Measurements from ENCODE around the gene FBXL7.

FBXL7 gene

DNA sequence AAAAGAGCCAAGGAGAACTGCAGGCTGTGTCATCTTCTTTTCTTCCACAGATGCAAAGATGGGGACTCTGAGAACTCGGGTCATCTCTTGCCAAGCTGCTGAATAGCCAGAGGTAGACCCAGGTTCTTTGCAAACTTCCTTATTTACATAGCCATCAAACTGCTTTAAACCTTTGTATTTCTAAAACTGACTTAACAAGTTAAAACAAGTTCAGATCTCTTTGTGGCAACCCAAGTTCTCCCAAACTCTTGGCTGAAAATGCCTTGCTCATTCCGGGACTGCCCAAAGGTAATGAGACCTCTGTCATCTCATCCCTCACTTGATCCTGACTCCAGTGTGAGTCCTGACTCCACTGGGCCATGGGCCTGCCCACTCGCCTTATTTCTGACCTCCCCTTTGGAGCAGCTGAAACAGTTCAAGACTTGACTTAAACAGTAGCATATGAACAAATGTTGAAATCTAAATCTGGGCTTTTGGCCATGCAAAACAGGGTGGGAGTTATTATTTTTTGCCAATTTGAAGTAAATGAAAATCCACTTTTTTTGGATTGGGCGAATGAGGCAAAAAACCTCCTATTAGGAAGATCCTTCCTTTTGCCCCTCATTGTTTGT, 50.6 kb downstream of the FBXL7 start:
- TF ChIP-seq CEBPB (IDR thresholded peaks at IDR 0.05) (no peak), CREB1 (IDR thresholded peaks at IDR 0.05; ENCODE audit: low read depth) (no peak), EGR1 (IDR thresholded peaks at IDR 0.05) (no peak), NFIC (IDR thresholded peaks at IDR 0.05) (no peak), ZBTB7A (IDR thresholded peaks at IDR 0.05; ENCODE audit: low read depth) (no peak), FOXM1 (IDR thresholded peaks at IDR 0.05; ENCODE audit: borderline replicate concordance, low read depth) (no peak), TCF12 (IDR thresholded peaks at IDR 0.05; ENCODE audit: low read depth) (no peak)
- TF ChIP-seq, protein P1, sequence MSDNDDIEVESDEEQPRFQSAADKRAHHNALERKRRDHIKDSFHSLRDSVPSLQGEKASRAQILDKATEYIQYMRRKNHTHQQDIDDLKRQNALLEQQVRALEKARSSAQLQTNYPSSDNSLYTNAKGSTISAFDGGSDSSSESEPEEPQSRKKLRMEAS (IDR thresholded peaks at IDR 0.05) = no peak
- TF ChIP-seq, protein P2, sequence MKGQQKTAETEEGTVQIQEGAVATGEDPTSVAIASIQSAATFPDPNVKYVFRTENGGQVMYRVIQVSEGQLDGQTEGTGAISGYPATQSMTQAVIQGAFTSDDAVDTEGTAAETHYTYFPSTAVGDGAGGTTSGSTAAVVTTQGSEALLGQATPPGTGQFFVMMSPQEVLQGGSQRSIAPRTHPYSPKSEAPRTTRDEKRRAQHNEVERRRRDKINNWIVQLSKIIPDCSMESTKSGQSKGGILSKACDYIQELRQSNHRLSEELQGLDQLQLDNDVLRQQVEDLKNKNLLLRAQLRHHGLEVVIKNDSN (IDR thresholded peaks at IDR 0.05) = no peak

DNA sequence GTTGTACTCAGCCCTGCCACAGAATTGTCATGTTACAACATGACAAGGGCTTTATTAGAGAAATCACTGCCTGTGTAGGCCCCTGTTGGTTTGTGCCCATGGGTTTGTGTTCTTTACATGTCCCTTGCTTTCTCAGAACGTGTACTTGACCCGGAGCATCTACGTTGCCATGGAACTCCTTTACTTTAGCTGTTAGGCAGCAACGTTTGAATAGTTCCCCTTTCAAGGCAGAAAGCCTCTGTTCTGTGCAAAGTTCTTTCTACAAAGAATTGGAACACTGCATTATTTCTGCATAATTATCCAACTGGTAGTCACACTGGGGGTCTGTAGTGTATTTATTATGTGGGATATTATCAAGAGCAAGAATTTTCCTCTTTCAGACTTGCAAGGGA, 51.1 kb downstream of the FBXL7 start:
- TF ChIP-seq EP300 (IDR thresholded peaks at IDR 0.05; ENCODE audit: borderline replicate concordance) (no peak), EGR1 (IDR thresholded peaks at IDR 0.05) (no peak), ZBTB7A (IDR thresholded peaks at IDR 0.05; ENCODE audit: low read depth) (no peak), YY1 (IDR thresholded peaks at IDR 0.05; ENCODE audit: low read depth) (no peak), CEBPB (IDR thresholded peaks at IDR 0.05) (no peak), TAF1 (IDR thresholded peaks at IDR 0.05; ENCODE audit: low read depth) (no peak), RAD21 (IDR thresholded peaks at IDR 0.05; ENCODE audit: low read depth) (no peak), NFIC (IDR thresholded peaks at IDR 0.05) (no peak)
- TF ChIP-seq, protein P3, sequence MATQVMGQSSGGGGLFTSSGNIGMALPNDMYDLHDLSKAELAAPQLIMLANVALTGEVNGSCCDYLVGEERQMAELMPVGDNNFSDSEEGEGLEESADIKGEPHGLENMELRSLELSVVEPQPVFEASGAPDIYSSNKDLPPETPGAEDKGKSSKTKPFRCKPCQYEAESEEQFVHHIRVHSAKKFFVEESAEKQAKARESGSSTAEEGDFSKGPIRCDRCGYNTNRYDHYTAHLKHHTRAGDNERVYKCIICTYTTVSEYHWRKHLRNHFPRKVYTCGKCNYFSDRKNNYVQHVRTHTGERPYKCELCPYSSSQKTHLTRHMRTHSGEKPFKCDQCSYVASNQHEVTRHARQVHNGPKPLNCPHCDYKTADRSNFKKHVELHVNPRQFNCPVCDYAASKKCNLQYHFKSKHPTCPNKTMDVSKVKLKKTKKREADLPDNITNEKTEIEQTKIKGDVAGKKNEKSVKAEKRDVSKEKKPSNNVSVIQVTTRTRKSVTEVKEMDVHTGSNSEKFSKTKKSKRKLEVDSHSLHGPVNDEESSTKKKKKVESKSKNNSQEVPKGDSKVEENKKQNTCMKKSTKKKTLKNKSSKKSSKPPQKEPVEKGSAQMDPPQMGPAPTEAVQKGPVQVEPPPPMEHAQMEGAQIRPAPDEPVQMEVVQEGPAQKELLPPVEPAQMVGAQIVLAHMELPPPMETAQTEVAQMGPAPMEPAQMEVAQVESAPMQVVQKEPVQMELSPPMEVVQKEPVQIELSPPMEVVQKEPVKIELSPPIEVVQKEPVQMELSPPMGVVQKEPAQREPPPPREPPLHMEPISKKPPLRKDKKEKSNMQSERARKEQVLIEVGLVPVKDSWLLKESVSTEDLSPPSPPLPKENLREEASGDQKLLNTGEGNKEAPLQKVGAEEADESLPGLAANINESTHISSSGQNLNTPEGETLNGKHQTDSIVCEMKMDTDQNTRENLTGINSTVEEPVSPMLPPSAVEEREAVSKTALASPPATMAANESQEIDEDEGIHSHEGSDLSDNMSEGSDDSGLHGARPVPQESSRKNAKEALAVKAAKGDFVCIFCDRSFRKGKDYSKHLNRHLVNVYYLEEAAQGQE (IDR thresholded peaks at IDR 0.05; ENCODE audit: low read depth) = no peak

DNA sequence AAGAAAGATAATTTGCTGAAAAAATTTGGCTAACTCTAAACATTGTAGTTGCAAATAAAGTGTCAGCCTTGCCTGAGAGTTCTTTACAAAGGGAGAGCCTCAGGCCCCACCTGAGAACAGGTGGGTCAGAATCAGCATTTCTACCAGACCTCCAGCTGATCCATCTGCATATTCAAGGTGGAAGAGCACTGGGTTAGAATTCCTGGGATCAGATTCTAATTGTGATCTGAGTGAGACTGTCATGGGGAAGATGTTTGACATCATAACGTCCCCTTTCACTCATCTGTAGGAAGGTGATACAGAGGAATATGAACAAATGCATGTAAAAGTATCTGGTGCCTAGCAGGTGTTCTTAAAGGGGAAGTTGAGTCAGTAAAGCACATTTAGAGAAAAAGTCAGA, 54.6 kb downstream of the FBXL7 start:
- TF ChIP-seq, protein P1 (IDR thresholded peaks at IDR 0.05) = no peak
- TF ChIP-seq ZBTB7A (IDR thresholded peaks at IDR 0.05; ENCODE audit: low read depth) (no peak), CEBPB (IDR thresholded peaks at IDR 0.05) (no peak), TAF1 (IDR thresholded peaks at IDR 0.05; ENCODE audit: low read depth) (no peak)
- TF ChIP-seq, protein P3 (IDR thresholded peaks at IDR 0.05; ENCODE audit: low read depth) = no peak

DNA sequence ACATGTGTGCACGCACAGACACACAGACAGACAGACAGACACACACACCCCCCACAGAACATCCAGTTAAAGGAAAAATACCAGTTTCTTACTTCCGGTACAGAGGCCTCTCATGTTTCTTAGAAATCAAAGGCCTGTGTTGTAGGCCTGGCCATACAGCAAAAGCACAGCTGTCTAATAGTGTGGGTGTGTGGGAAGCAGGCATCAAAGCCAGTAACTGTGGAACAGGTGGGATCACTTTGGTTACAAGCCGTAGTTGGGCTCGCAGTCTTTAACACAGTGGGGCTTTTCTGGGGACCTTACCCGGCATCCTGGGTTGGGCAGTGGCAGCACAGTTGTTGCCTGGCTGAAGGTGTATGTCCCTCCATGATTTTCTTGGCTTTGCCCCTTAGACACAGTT, 55.2 kb downstream of the FBXL7 start:
- TF ChIP-seq TAF1 (IDR thresholded peaks at IDR 0.05; ENCODE audit: low read depth) (no peak), YY1 (IDR thresholded peaks at IDR 0.05; ENCODE audit: low read depth) (no peak), EP300 (IDR thresholded peaks at IDR 0.05; ENCODE audit: borderline replicate concordance) (no peak)
- TF ChIP-seq, protein P1 (IDR thresholded peaks at IDR 0.05) = no peak
- TF ChIP-seq, protein P3 (IDR thresholded peaks at IDR 0.05; ENCODE audit: low read depth) = no peak

DNA sequence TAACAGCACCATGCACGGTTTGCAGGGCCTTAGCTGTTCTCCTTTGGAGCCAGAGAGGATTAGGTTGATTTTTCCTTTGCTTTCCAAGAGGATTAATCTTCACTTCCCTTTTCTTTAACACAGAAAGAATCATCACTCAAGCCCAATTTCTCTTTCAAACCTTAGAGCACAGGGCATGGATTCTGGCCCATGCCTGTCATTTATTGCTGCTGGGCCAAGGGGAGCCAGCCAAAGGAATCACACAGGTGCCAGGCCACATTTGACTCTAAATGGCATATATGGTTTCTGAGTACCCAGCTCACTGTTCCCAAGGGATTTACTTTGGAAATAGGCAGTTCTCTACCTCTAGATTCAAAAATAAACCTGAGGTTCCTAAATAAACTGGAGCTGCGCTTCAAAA, 58.3 kb downstream of the FBXL7 start:
- TF ChIP-seq EGR1 (IDR thresholded peaks at IDR 0.05) = no peak

DNA sequence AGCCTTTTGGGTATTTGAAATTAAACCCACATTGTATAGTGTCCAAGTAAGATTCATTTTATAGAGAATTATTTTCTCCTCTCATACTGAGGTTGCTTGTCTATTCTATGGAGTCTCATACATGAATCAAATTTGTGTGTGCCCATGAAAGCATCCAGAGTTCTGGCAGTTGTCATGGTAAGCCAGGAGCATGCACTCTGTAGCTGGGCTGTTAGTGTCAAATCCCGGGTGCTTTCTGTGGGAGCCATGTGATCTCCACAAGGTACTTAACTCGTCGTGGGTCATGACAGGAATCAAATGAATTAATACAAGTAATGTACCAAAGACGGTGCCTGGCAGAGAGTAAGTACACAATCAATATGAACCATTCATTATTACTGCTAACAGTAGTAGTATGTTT, 58.7 kb downstream of the FBXL7 start:
- TF ChIP-seq RAD21 (IDR thresholded peaks at IDR 0.05; ENCODE audit: low read depth) = no peak
- TF ChIP-seq, protein P2 (IDR thresholded peaks at IDR 0.05) = no peak
- TF ChIP-seq EP300 (IDR thresholded peaks at IDR 0.05; ENCODE audit: borderline replicate concordance) = no peak
- no peak for TF ChIP-seq TCF12 (IDR thresholded peaks at IDR 0.05; ENCODE audit: low read depth)
- TF ChIP-seq YY1 (IDR thresholded peaks at IDR 0.05; ENCODE audit: low read depth) = no peak
- no peak for TF ChIP-seq ZBTB7A (IDR thresholded peaks at IDR 0.05; ENCODE audit: low read depth)
- TF ChIP-seq, protein P1 (IDR thresholded peaks at IDR 0.05) = no peak
- no peak for TF ChIP-seq EGR1 (IDR thresholded peaks at IDR 0.05)
- TF ChIP-seq, protein P3 (IDR thresholded peaks at IDR 0.05; ENCODE audit: low read depth) = no peak
- no peak for TF ChIP-seq TAF1 (IDR thresholded peaks at IDR 0.05; ENCODE audit: low read depth)
- TF ChIP-seq FOXM1 (IDR thresholded peaks at IDR 0.05; ENCODE audit: borderline replicate concordance, low read depth) = no peak

All from Ishikawa (cell line).